ENCODE measurements around the gene CAPN8. TPM values are rescaled to one million over a fixed set of nuclear protein-coding genes. Genes with fewer than 3 reads are reported as not detected.

Gene CAPN8
- total RNA-seq, 1 donor from 2014 or later, result 0.33 TPM

GRCh38 chr1:223657978-223658377, 7.5 kb downstream of the CAPN8 start:
- no peak for ATAC-seq

GRCh38 chr1:223654083-223654482, 11.4 kb downstream of the CAPN8 start:
- DNase-seq (ENCODE audit: low spot score) (no peak), ATAC-seq (no peak)

More at GRCh38 chr1:223657978-223658377, 7.5 kb downstream of the CAPN8 start:
- no peak for DNase-seq (ENCODE audit: low spot score)

- ATAC-seq (no peak), DNase-seq (ENCODE audit: low spot score) (no peak)
Observed at GRCh38 chr1:223653431-223653830, 12.1 kb downstream of the CAPN8 start.

- ATAC-seq (no peak), DNase-seq (ENCODE audit: low spot score) (no peak)
Observed at GRCh38 chr1:223653015-223653414, 12.5 kb downstream of the CAPN8 start.

- no peak for ATAC-seq
Observed at GRCh38 chr1:223652436-223652941, 13.0 kb downstream of the CAPN8 start.

GRCh38 chr1:223651291-223651991, 14.1 kb downstream of the CAPN8 start:
- no peak for DNase-seq (ENCODE audit: low spot score)
- no peak for ATAC-seq

More at GRCh38 chr1:223652436-223652941, 13.0 kb downstream of the CAPN8 start:
- DNase-seq (ENCODE audit: low spot score), result no peak

- DNase-seq (ENCODE audit: low spot score), result no peak
- no peak for ATAC-seq
Observed at GRCh38 chr1:223650465-223650864, 15.0 kb downstream of the CAPN8 start.

- DNase-seq (ENCODE audit: low spot score) (no peak), ATAC-seq (no peak)
Observed at GRCh38 chr1:223649222-223649621, 16.3 kb downstream of the CAPN8 start.

GRCh38 chr1:223647249-223647648, 18.3 kb downstream of the CAPN8 start:
- DNase-seq (ENCODE audit: low spot score) (no peak), ATAC-seq (no peak)

GRCh38 chr1:223645903-223646302, 19.6 kb downstream of the CAPN8 start:
- no peak for ATAC-seq

GRCh38 chr1:223642237-223642636, 23.3 kb downstream of the CAPN8 start:
- ATAC-seq (no peak), DNase-seq (ENCODE audit: low spot score) (no peak)

More at GRCh38 chr1:223645903-223646302, 19.6 kb downstream of the CAPN8 start:
- no peak for DNase-seq (ENCODE audit: low spot score)

- peak; percentile 93 for ATAC-seq
- peak; percentile 82 for DNase-seq (ENCODE audit: low spot score)
Observed at GRCh38 chr1:223641523-223642039, 23.9 kb downstream of the CAPN8 start.

GRCh38 chr1:223639331-223639749, 26.2 kb downstream of the CAPN8 start:
- ATAC-seq (peak; percentile 66), DNase-seq (ENCODE audit: low spot score) (peak; percentile 52)

- ATAC-seq (peak; percentile 89), DNase-seq (ENCODE audit: low spot score) (peak; percentile 64)
Observed at GRCh38 chr1:223635236-223635635, 30.3 kb downstream of the CAPN8 start.

- ATAC-seq, result no peak
- DNase-seq (ENCODE audit: low spot score), result no peak
Observed at GRCh38 chr1:223634423-223634822, 31.1 kb downstream of the CAPN8 start.

GRCh38 chr1:223631956-223632355, 33.5 kb downstream of the CAPN8 start:
- ATAC-seq (no peak), DNase-seq (ENCODE audit: low spot score) (no peak)

GRCh38 chr1:223631473-223631872, 34.0 kb downstream of the CAPN8 start:
- DNase-seq (ENCODE audit: low spot score), result no peak
- no peak for ATAC-seq

- DNase-seq (ENCODE audit: low spot score) (no peak), ATAC-seq (no peak)
Observed at GRCh38 chr1:223629126-223629457, 36.4 kb downstream of the CAPN8 start.

- DNase-seq (ENCODE audit: low spot score) (peak; percentile 55), ATAC-seq (peak; percentile 83)
Observed at GRCh38 chr1:223628233-223629125, 37.0 kb downstream of the CAPN8 start.

- ATAC-seq (peak; percentile 77), DNase-seq (ENCODE audit: low spot score) (peak; percentile 84)
Observed at GRCh38 chr1:223622132-223622842, 43.2 kb downstream of the CAPN8 start.

GRCh38 chr1:223621312-223621734, 44.2 kb downstream of the CAPN8 start:
- DNase-seq (ENCODE audit: low spot score), result peak; percentile 86
- ATAC-seq, result peak; percentile 81

Data from left lobe of liver (tissue), 2 donors.